GM12873 (cell line): Measurements from ENCODE around the gene RARA.

ENCODE experiments used
- TF ChIP-seq, protein P1 (sequence below): IDR thresholded peaks from 2 replicates; pipeline ENCODE4 v1.5.1; 2012; ENCODE audit warnings: low read depth, mild to moderate bottlenecking, moderate library complexity, low read length, control low read depth; ENCODE audit not compliant: insufficient read depth; ENCODE audit errors: missing control alignments

RARA gene

DNA sequence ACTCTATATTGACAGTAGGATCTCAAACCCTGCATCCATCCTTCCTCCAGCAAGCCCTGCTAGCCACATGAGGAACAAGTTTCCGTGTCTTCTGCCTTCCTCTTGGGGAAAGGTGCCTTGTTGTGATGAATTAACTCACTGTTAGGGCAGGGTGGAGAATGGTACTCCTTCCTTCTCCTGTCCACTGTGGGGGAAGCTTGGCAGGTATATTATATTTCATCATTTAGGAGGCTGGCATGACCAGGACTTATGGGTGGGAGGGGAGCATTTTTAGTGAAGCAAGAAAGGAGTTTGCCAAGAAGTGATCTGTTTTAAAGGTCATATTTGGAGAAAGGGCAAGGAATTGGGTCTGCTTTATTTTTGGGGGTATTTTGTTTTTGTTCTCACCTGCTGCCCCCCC, 30.6 kb upstream of the RARA start:
- TF ChIP-seq, protein P1, sequence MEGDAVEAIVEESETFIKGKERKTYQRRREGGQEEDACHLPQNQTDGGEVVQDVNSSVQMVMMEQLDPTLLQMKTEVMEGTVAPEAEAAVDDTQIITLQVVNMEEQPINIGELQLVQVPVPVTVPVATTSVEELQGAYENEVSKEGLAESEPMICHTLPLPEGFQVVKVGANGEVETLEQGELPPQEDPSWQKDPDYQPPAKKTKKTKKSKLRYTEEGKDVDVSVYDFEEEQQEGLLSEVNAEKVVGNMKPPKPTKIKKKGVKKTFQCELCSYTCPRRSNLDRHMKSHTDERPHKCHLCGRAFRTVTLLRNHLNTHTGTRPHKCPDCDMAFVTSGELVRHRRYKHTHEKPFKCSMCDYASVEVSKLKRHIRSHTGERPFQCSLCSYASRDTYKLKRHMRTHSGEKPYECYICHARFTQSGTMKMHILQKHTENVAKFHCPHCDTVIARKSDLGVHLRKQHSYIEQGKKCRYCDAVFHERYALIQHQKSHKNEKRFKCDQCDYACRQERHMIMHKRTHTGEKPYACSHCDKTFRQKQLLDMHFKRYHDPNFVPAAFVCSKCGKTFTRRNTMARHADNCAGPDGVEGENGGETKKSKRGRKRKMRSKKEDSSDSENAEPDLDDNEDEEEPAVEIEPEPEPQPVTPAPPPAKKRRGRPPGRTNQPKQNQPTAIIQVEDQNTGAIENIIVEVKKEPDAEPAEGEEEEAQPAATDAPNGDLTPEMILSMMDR = no peak

DNA sequence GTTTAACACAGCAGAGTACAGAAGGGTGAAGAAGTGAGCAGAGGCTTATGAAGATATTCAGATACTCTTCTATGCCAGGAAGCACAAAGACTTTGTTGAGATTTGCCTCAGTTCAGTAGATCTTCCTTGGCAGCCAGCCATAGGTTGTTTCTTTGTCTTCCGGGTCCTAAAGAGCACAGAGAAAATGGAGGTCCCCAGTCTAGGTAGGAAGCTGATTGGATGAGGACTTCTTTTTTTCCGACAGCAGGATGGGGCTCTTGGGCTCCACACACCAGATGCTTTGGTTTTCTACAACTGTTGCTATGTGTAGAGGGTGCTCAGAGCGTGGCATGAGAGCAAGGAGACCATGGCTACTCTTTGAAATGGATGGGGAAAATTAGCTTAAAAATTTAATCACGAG, 29.6 kb upstream of the RARA start:
- TF ChIP-seq, protein P1 = no peak

DNA sequence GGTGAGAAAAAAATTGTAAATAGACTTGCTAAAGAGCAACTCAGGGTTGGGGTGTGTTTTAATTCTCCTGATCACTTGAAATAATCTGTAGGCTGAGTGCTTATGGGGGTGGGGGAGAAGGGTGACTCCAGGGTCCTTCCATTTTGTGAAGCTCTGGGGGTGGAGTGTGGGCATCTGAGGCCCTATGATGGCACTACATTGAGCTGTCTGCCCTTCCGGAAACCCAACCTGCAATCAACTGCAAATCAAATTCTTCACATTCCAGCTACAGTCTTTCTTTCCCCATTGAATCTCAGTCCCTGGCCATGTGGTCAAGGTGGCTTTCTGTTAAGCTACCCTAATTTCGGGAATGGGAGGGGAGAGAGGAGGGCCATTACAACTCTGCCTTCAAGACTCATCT, 27.3 kb upstream of the RARA start:
- TF ChIP-seq, protein P1 = no peak

DNA sequence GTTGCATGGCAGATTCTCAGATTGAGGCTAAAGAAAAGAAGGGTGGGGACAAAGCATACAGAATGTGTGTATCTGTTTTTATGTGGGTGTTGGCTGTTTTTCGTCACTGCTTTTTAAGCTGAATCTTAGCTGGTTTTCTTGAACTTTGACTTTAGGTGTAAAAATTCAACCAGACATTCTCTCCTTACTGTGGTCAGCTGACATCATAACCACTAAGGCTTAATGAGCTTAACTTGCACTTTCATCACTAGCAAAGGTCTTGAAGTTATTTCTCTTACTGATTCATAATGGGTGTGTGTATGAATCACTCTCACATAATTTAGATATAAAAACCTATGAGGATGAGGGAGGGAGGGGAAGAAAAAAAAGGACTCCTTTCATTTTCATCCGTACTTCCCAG, 25.3 kb upstream of the RARA start:
- TF ChIP-seq, protein P1 = no peak

DNA sequence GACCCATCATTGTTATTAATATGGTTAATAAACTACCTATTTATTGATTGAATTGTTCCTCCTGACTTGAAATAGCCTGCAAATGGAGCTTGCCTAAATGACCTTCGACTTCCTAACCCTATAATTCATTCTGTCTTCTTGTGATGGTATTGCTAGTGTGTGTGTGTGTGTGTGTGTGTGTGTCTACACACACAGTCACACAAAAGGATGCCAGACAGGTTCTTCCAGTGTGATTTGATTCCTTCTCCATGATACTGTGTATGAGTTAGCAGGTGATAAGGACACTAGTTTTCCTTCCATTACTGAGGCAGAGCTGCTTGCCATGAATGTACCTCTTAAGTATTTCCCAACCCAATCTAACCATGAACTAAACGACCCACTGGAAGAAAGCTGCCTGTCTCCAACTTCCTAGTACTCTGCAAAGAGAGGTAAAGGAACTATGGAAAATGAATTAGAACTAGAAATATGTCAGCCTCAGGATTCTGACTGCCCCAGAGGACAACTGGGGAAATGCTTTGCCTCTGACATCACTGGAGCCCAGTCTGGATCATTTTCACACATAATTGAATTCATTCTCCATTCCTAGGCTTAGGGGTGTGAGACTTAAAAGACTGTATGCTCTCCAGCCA, 24.8 kb upstream of the RARA start:
- TF ChIP-seq, protein P1 = peak; percentile 2

DNA sequence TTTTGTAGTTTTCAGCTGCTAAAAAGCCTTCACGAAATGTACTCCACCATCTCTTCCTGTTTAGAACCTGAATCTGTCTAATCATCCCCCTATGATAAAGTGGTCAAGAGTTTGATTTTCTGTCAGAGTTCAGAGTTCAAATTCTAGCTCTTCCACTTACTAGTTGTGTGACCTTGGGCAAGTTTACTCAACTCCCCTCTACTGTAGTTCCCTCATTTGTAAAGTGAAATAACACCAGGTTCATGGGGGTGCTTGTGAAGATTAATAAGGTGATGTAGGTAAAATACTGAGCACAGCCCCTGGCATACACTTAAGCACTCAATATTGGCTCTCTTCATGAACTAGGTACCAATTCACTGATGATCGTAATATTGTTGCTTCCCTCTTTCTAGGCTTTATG, 22.5 kb upstream of the RARA start:
- TF ChIP-seq, protein P1 = no peak

DNA sequence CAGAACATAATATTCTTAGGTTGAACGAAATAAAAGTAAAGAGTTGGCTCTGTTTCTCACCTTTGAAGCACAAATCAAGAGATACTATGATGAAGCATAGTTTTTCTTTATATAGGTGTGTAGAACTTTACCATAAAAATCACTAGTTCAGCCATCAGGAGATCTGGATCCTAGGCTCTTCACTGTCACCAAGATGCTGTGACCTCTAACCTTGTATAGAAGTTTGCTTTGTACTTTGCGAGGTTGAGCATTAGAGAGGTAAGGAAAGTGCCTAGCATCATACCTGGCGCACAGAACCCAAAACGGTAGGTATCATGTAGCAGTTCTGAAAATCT, 21.9 kb upstream of the RARA start:
- TF ChIP-seq, protein P1 = no peak
